Fibroblast of lung (primary cell): ENCODE results near the gene CTNNA1.

Experiments
- CTCF ChIP-seq, 2 donors: IDR thresholded peaks in 1 of 2; conservative IDR thresholded peaks in 1 of 2; 1 replicate in 1 of 2; 2 replicates in 1 of 2; pipeline ENCODE4 v1.5.1; 2011 to 2012; ENCODE audit warnings: low read length in 2 of 2, control low read depth in 1 of 2, inconsistent platforms in 1 of 2, low read depth in 1 of 2, mild to moderate bottlenecking in 1 of 2
- EZH2 ChIP-seq: IDR thresholded peaks from 2 replicates; pipeline ENCODE4 v1.5.1; 2012; ENCODE audit warnings: low read length, control low read depth, mild to moderate bottlenecking; ENCODE audit errors: missing control alignments

GRCh38 chr5:138954257-138955012 is 201.2 kb downstream of the CTNNA1 start:
- no peak for TF ChIP-seq CTCF (conservative IDR thresholded peaks at IDR 0.05 in 1 of 2, IDR thresholded peaks at IDR 0.05 in 1 of 2; ENCODE audit: low read depth in 1 of 2, low read length in 2 of 2)
- TF ChIP-seq EZH2, result no peak
